Stimulated activated CD8-positive, alpha-beta memory T cell treated with anti-CD3 and anti-CD28 coated beads, Interleukin-15, amount 100 ng/mL, for 24 hours (primary cell): ENCODE measurements around the gene GJA1.
"Not testable (repeated sequence)": the region's sequence is repeated elsewhere in the genome, so short reads cannot be mapped to it uniquely, and the experiment has no call there.

Source experiments
- DNase-seq: peaks from one replicate; pipeline ENCODE4 v3.0.0-alpha.2; 2020; ENCODE audit warnings: low read depth

The GJA1 gene

GRCh38 chr6:121435444-121436069 is at the start of gene GJA1:
GJA1 (plus strand) TSS chr6:121435646; CDS start chr6:121446848, 11,202 bp downstream.
- DNase-seq, result no peak

- not testable (repeated sequence) for DNase-seq
These were observed 48.9 kb upstream of the GJA1 start for GRCh38 chr6:121386551-121386950.

GRCh38 chr6:121389419-121389818 is 46.0 kb upstream of the GJA1 start:
- no peak for DNase-seq

- DNase-seq, result no peak
These were observed 41.5 kb upstream of the GJA1 start for GRCh38 chr6:121393731-121394505.

GRCh38 chr6:121395736-121396135 is 39.7 kb upstream of the GJA1 start:
- no peak for DNase-seq

GRCh38 chr6:121397188-121397587 is 38.3 kb upstream of the GJA1 start:
- not testable (repeated sequence) for DNase-seq

GRCh38 chr6:121398127-121398526 is 37.3 kb upstream of the GJA1 start:
- DNase-seq, result no peak

GRCh38 chr6:121399966-121400365 is 35.5 kb upstream of the GJA1 start:
- no peak for DNase-seq

- no peak for DNase-seq
These were observed 31.5 kb upstream of the GJA1 start for GRCh38 chr6:121403964-121404363.

- no peak for DNase-seq
These were observed 30.1 kb upstream of the GJA1 start for GRCh38 chr6:121405306-121405705.

GRCh38 chr6:121408321-121408720 is 27.1 kb upstream of the GJA1 start:
- no peak for DNase-seq

- no peak for DNase-seq
These were observed 21.6 kb upstream of the GJA1 start for GRCh38 chr6:121413879-121414278.

GRCh38 chr6:121418346-121418745 is 17.1 kb upstream of the GJA1 start:
- no peak for DNase-seq

- no peak for DNase-seq
These were observed 8.8 kb upstream of the GJA1 start for GRCh38 chr6:121426686-121427085.

- no peak for DNase-seq
These were observed 6.3 kb upstream of the GJA1 start for GRCh38 chr6:121428872-121429756.

GRCh38 chr6:121430514-121431460 is 4.7 kb upstream of the GJA1 start:
- no peak for DNase-seq

- not testable (repeated sequence) for DNase-seq
These were observed 3.7 kb upstream of the GJA1 start for GRCh38 chr6:121431776-121432175.

GRCh38 chr6:121434037-121434770 is 1.2 kb upstream of the GJA1 start:
- no peak for DNase-seq

GRCh38 chr6:121436274-121436857 is 920 bp downstream of the GJA1 start:
- no peak for DNase-seq
